ENCODE data around the gene ALOX5.
A peak's percentile ranks its signal among the peaks of the same experiment; 100 is the strongest.

Gene ALOX5

GRCh38 chr10:45442662-45443061, 68.6 kb downstream of the ALOX5 start:
- no peak for DNase-seq

GRCh38 chr10:45443101-45444009, 69.3 kb downstream of the ALOX5 start:
- DNase-seq, result no peak

- DNase-seq, result no peak
These were observed 70.0 kb downstream of the ALOX5 start for GRCh38 chr10:45444022-45444421.

GRCh38 chr10:45444976-45445898, 71.2 kb downstream of the ALOX5 start:
- DNase-seq, result peak in 30 of 56 donors; percentile 10 to 75 (median 40)

DNA sequence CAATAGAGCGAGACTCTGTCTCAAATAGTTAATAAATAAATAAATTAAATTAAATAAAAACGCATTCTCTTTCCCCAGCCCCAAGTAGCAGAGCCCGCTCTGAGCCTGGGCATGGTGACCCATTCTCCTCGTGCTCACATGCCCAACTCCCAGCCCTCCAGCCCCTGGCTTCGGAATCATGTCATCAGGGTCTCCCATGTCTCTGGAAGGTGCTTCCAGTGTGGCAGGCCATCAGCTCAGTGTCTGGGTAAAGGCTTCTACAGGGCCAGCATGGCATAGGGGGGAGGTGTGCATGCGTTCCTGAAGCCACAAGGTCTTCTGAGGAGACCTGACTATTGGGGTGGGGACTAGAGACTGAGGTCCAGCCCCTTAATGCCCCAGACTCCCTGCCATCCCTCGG, 72.8 kb downstream of the ALOX5 start:
- DNase-seq, result no peak

- DNase-seq, result no peak
These were observed 73.4 kb downstream of the ALOX5 start for GRCh38 chr10:45447416-45447815.

GRCh38 chr10:45450866-45451265, 76.8 kb downstream of the ALOX5 start:
- DNase-seq, result no peak

DNA sequence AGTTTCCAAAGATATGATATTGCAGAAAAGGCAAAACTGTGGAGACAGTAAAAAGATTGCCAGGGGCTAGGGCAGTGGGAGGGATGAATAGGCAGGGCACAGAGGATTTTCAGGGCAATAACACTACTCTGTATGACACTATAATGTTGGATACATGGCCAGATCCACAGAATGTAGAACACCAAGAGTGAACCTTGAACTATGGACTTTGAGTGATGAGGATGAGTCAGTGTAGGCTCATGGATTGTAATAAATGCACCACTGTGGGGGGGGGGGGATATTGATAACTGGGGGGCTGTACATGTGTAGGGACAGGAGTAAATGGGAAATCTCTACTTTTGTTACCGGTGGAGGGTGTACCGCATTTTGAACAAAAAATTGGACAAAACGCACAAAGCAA, 77.4 kb downstream of the ALOX5 start:
- no peak for DNase-seq

- no peak for DNase-seq
These were observed 78.3 kb downstream of the ALOX5 start for GRCh38 chr10:45452268-45452667.

GRCh38 chr10:45452743-45453452, 78.9 kb downstream of the ALOX5 start:
- DNase-seq, result no peak

- DNase-seq, result no peak
These were observed 79.7 kb downstream of the ALOX5 start for GRCh38 chr10:45453639-45454255.

GRCh38 chr10:45454262-45454661, 80.2 kb downstream of the ALOX5 start:
- peak in 2 of 56 donors; percentile 6 to 17 for DNase-seq

- no peak for DNase-seq
These were observed 80.8 kb downstream of the ALOX5 start for GRCh38 chr10:45454859-45455258.

GRCh38 chr10:45456233-45456632, 82.2 kb downstream of the ALOX5 start:
- no peak for DNase-seq

GRCh38 chr10:45456822-45457221, 82.8 kb downstream of the ALOX5 start:
- no peak for DNase-seq

GRCh38 chr10:45457487-45457886, 83.5 kb downstream of the ALOX5 start:
- no peak for DNase-seq

GRCh38 chr10:45460235-45460878, 86.3 kb downstream of the ALOX5 start:
- DNase-seq, result no peak

DNA sequence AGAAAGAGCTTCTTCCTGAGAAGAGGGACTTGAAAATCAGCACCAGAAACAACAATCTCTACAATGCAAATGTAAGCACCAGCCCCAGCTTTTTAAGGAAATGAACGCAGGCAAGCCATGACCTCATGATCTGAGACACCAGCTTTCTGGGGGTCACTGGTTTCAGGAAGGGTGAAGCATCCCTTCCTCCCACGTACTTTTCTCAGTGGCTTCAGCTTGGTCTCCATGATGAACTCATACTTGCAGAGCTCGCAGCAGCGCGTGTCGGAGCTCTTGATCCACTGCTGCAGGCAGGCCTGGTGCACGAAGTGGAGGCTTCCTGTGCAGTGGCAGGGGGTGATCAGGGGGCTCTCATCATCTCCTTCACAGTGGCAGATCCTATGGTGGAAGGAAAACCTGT, 87.0 kb downstream of the ALOX5 start:
- DNase-seq, result no peak

DNA sequence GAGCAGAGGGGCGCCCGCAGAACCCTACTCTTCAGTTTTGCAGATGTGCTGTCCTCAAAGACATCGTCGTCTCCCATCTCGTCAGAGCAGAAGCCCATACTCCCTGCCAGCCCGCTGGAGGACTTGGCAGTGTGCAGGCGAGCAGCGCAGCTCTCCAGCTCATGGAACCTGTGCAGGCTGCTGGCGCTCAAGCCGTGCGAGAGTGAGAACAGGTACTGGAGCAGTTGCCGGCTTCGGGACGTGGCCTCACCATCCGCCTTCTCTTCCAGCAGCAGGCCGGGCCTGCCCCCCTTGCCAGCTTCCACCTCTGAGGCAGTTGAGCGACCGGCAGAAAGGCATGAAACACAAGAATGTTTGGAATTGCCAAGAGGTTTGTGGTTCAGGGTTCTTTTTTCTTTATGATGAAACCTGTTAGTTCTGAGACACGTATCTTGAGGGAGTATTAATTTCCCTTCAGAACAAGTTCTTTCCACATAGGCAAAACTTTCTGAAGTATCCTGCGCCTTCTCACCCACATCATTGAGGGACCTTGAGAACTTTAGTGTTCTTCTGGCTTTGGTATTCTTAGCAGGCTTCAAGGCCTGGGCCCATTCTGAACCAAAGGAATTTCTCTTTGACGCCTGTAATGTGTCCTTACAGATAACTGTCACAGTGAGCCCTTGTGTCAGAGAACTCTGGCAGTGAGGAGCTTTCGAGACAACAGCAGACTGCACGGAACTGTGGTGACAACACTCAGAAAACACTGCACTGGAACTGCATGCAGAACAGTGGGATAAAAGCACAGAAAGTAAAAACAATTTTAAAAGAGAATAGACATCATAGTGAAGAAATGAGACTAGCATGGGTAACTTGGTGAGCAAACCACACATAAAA, 89.5 kb downstream of the ALOX5 start:
- DNase-seq, result no peak
